BE2C (cell line): ENCODE measurements around the gene USP20.
A peak's percentile ranks its signal among the peaks of the same experiment; 100 is the strongest.

Experiments
- DNase-seq: peaks from one replicate; pipeline ENCODE4 v3.0.0-alpha.2; 2020
- H3K27me3 ChIP-seq: fragments of 250-450 bp; sonication (Bioruptor Pico); 2 replicates; pipeline ENCODE4 v1.5.1; 2020; ENCODE audit warnings: mild to moderate bottlenecking
- H3K36me3 ChIP-seq: fragments of 250-450 bp; sonication (Bioruptor Pico); 2 replicates; pipeline ENCODE4 v1.5.1; 2020; ENCODE audit warnings: mild to moderate bottlenecking
- H3K4me1 ChIP-seq: fragments of 250-450 bp; sonication (Bioruptor Pico); 2 replicates; pipeline ENCODE4 v1.5.1; 2020
- H3K4me3 ChIP-seq: 2 replicates; pipeline ENCODE4 v1.5.1; 2011; ENCODE audit warnings: low read depth, low read length
- H3K9me3 ChIP-seq: fragments of 250-450 bp; sonication (Bioruptor Pico); 2 replicates; pipeline ENCODE4 v1.5.1; 2020
- CTCF ChIP-seq: IDR thresholded peaks from 2 replicates; pipeline ENCODE4 v1.5.1; 2012; ENCODE audit warnings: mild to moderate bottlenecking, low read depth, low read length

The USP20 gene

GRCh38 chr9:129885018-129885669 is 49.9 kb downstream of the USP20 start:
- H3K27me3 ChIP-seq = no peaks in the 10 kb centered on the region
- peak; percentile 46 for DNase-seq
- TF ChIP-seq CTCF = no peak; the same call in 1 of the 2 replicates
- H3K4me1 ChIP-seq = peaks cover 16% of the 10 kb centered on the region
- no peaks in the 10 kb centered on the region for H3K9me3 ChIP-seq
- H3K36me3 ChIP-seq = peaks cover 8% of the 10 kb centered on the region; the same call in 1 of the 2 replicates
- H3K4me3 ChIP-seq = peak overlapping the region; percentile 43

GRCh38 chr9:129885670-129886106 is 50.4 kb downstream of the USP20 start:
- Histone ChIP-seq H3K4me3 (peak overlapping the region; percentile 43), H3K36me3 (peaks cover 8% of the 10 kb centered on the region; the same call in 1 of the 2 replicates), H3K4me1 (peaks cover 16% of the 10 kb centered on the region), H3K27me3 (no peaks in the 10 kb centered on the region), H3K9me3 (no peaks in the 10 kb centered on the region)
- peak; percentile 94 for DNase-seq
- TF ChIP-seq CTCF = peak; percentile 91

GRCh38 chr9:129886226-129887174 is 51.2 kb downstream of the USP20 start:
- Histone ChIP-seq H3K4me1 (peaks cover 16% of the 10 kb centered on the region), H3K36me3 (peaks cover 10% of the 10 kb centered on the region; the same call in 1 of the 2 replicates), H3K9me3 (no peaks in the 10 kb centered on the region), H3K27me3 (no peaks in the 10 kb centered on the region), H3K4me3 (no peak overlapping the region)
- no peak for TF ChIP-seq CTCF
- DNase-seq = no peak

GRCh38 chr9:129887334-129888292 is 52.4 kb downstream of the USP20 start:
- H3K4me1 ChIP-seq = peaks cover 16% of the 10 kb centered on the region
- H3K9me3 ChIP-seq = no peaks in the 10 kb centered on the region
- no peak for TF ChIP-seq CTCF
- H3K36me3 ChIP-seq = peaks cover 9% of the 10 kb centered on the region; the same call in 1 of the 2 replicates
- H3K27me3 ChIP-seq = no peaks in the 10 kb centered on the region
- DNase-seq = no peak
- no peak overlapping the region for H3K4me3 ChIP-seq

- H3K4me3 ChIP-seq = no peak overlapping the region
Measured at GRCh38 chr9:129888293-129889121, 53.2 kb downstream of the USP20 start.

More at GRCh38 chr9:129888293-129889121, 53.2 kb downstream of the USP20 start:
- H3K4me1 ChIP-seq = peaks cover 16% of the 10 kb centered on the region
- no peak for DNase-seq
- H3K27me3 ChIP-seq = no peaks in the 10 kb centered on the region
- peaks cover 9% of the 10 kb centered on the region; the same call in 1 of the 2 replicates for H3K36me3 ChIP-seq
- no peak for TF ChIP-seq CTCF
- no peaks in the 10 kb centered on the region for H3K9me3 ChIP-seq
